Activated T-helper 1 cell treated with anti-CD3 and anti-CD28 coated beads, Interleukin-12 subunit alpha, Interleukin-12 subunit beta, Interleukin-2, Interleukin-4 antibody, amounts not matched to agents 30 ng/mL and 10 ng/mL and 1 ng/mL, durations not matched to agents 14 hours and 24 hours and 36 hours (primary cell): Measurements from ENCODE around the gene SIAH1. TPM values are rescaled to one million over a fixed set of nuclear protein-coding genes. Genes with fewer than 3 reads are reported as not detected.

ENCODE experiments used
- total RNA-seq: library from RNA; stranded (reverse); gene quantifications from 2 replicates; pipeline ENCODE4 v1.2.3, GENCODE V29; 2022

The SIAH1 gene
- total RNA-seq, 1 donor from 2014 or later = 16.8 TPM

Other genes starting within 250 kb of the SIAH1 start
- not detected in 2 replicates for gene ABCC12, start 229.4 kb downstream of the SIAH1 start, total RNA-seq
- gene LONP2, start 141.1 kb downstream of the SIAH1 start, total RNA-seq = 52.2 and 55.7 TPM in 2 replicates
- not detected in 2 replicates for gene ABCC11, start 137.9 kb downstream of the SIAH1 start, total RNA-seq
- 54.3 and 55.8 TPM in 2 replicates for gene N4BP1, start 224.8 kb upstream of the SIAH1 start, total RNA-seq